SH-SY5Y (cell line): ENCODE measurements around the gene ERH.
A peak's percentile ranks its signal among the peaks of the same experiment; 100 is the strongest.

Experiments
- GATA2 ChIP-seq: IDR thresholded peaks from 2 replicates; pipeline ENCODE4 v1.6.1; 2011; ENCODE audit warnings: mild to moderate bottlenecking, low read depth, low read length
- GATA3 ChIP-seq: IDR thresholded peaks from 2 replicates; pipeline ENCODE4 v1.6.1; 2011; ENCODE audit warnings: low read depth, mild to moderate bottlenecking, low read length, moderate library complexity

The ERH gene

GRCh38 chr14:69372146-69372545 lies 26.0 kb downstream of the ERH start:
- TF ChIP-seq GATA3 (no peak), GATA2 (no peak)

GRCh38 chr14:69370061-69370460 lies 28.0 kb downstream of the ERH start:
- TF ChIP-seq GATA3, result no peak
- no peak for TF ChIP-seq GATA2

GRCh38 chr14:69368381-69368780 lies 29.7 kb downstream of the ERH start:
- TF ChIP-seq GATA2, result no peak
- no peak for TF ChIP-seq GATA3

- TF ChIP-seq GATA2, result no peak
- no peak for TF ChIP-seq GATA3
Measured at GRCh38 chr14:69366761-69367160, 31.3 kb downstream of the ERH start.

DNA sequence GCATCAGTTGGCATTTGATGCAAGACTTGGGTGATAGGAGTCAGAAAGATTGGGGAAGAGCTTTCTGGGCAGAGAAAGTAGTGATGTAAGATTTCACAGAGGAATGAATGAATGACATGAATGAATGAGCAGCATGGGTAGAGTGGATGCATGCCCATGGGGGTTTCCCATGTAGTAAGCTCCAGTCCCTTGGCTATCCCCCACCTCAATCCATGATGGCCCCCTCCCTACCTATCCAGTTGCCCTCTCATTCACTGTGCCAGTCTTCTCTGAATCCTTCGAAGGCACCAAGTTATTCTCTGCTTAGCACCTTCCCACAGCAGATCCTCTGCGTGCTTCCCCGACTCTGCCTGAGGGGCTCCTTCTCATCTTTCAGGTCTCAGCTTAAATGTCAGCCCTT lies 32.0 kb downstream of the ERH start:
- TF ChIP-seq GATA2 (no peak), GATA3 (no peak)

DNA sequence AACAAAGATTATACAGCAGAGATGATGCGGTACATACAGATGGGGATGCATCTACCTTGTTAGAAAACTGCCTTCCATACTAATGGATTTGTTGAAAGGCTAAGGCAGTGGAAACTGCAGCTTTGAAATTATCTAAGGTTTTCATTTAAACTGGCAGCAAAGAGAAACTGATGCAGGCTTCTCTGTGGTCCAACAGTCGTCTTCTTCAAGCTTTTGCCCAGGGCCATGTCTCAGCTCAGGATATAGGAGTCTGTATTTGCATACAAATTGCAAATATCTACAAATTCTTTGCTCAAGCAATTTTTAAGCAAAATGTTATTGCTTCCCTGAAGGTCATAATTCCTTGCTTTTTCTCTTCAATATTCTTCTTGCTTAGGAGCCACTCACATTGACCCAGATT lies 33.7 kb downstream of the ERH start:
- no peak for TF ChIP-seq GATA3
- no peak for TF ChIP-seq GATA2

GRCh38 chr14:69363964-69364363 lies 34.1 kb downstream of the ERH start:
- TF ChIP-seq GATA3 (no peak), GATA2 (no peak)

DNA sequence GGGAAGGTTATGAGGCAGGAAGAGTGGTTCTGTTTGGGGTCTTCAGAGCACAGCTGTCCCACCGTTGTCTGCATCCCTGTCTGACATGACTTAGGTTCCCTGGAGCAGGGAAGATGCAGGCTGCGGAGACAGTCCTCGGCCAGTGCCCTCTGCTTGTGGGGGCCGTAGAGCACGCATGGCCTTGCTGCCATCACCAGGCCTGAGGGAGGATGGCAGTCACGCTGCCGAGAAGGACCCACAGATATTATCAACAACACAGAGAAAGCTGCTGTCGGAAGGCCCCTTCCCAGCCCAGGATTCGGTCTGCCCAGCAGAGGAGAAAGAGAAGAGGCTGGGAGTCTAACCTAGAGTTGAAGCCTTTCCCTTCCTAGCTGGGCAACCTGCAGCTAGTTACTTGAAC lies 35.0 kb downstream of the ERH start:
- no peak for TF ChIP-seq GATA3
- TF ChIP-seq GATA2, result peak; percentile 65

DNA sequence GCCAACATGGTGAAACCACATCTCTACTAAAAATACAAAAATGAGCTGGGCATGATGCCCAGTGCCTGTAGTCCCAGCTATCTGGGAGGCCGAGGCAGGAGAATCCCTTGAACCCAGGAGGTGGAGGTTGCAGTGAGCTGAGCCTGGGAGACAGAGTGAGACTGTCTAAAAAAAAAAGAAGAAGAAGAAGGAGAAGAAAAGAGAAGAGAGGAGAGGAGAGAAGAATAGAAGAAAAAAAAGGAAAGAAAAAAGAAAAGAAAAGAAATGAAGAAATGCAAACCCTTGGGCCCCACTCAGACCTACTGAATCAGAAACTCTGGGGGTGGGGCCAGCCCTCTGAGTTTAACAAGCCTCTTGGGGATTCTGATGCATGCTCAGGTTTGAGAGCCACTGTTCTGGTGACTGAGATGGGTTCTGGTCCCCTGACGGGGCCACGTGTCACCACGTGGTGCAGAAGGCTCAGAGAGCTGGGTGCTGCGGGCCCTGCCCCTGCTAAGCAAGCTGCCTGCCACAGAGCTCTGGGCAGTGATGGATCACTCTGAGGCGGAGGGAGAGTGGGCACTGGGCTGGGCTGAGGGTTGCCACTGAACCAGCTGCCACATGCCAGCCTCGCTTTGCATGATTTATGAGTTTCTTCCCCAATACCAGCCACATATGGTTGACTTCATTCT lies 37.5 kb downstream of the ERH start:
- TF ChIP-seq GATA3 (no peak), GATA2 (no peak)

GRCh38 chr14:69358966-69359365 lies 39.1 kb downstream of the ERH start:
- no peak for TF ChIP-seq GATA3
- no peak for TF ChIP-seq GATA2

- TF ChIP-seq GATA3 (no peak), GATA2 (no peak)
Measured at GRCh38 chr14:69358233-69358963, 39.7 kb downstream of the ERH start.

- no peak for TF ChIP-seq GATA2
- TF ChIP-seq GATA3, result no peak
Measured at GRCh38 chr14:69357544-69358200, 40.4 kb downstream of the ERH start.

DNA sequence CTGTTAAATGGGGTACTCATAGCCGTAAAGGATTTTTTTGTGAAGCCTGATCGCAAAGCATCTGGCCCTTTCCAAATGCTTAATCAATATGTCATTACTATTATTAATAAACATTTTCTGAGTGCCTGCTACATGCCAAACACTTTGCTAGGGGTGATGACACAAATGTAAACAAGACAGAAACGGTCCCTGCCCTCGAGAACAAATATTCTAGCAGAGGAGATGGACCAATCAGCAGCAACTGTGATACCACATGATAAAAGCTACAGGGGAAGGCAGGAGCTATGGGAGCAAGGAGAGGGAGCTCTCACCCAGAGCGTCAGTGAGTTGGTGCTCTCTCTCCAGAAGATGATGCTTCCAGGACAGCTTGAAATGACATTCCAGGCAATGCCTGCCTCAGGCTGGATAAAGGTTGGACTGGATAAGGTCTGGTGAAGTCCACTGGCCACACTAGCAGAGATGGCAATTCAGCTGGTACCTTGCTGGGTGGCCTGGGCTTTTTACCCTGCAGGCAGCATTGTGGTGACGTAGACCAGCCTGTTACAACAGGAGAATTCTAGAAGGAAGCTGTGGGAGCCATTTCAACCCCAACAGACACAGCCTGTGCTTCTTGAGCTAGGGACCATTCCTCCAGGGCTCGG lies 41.1 kb downstream of the ERH start:
- TF ChIP-seq GATA3 (no peak), GATA2 (no peak)

DNA sequence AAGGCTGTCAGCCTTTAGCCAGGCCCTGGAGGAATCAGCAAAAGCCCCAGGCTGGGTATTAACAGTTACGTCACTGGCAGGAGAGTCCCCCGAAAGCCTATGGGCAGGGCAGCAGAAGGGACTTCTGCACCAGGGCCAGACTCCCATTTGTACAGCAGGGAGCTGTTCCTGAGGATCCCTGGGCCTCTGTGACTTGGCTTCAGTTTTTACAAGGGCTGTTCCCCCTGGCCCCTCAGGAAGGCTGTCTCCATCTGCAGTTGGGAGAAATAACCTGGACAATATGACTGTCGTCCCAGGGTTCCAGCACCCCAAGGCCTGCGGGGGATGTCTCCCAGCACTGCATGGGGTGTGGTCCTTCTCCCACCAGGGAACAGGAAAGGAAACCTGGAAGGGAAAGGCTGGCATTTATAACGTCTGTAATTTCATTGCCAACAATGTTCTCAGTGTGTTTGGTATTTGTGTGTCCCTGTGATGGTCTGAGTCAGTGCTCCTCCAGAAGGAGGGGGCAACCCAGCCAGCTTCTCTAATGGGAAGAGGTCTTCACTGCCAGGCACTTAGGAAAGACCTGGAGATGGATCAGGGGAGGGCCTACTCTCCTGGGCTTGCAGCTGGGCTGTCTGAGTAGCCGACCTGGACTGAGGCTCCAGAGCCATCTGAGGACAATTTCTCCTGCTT lies 42.4 kb downstream of the ERH start:
- TF ChIP-seq GATA3 (no peak), GATA2 (no peak)

- TF ChIP-seq GATA2, result no peak
- TF ChIP-seq GATA3, result no peak
Measured at GRCh38 chr14:69355154-69355597, 42.9 kb downstream of the ERH start.
